Stimulated activated CD8-positive, alpha-beta memory T cell treated with anti-CD3 and anti-CD28 coated beads, Interleukin-4, amount 100 ng/mL, for 1 hour (primary cell): ENCODE measurements around the gene STIMATE.

Experiments used
- DNase-seq, 2 donors: peaks; one replicate each; pipeline ENCODE4 v3.0.0-alpha.2; 2020; ENCODE audit warnings: low read depth in 2 of 2, low spot score in 1 of 2

The STIMATE gene

DNA sequence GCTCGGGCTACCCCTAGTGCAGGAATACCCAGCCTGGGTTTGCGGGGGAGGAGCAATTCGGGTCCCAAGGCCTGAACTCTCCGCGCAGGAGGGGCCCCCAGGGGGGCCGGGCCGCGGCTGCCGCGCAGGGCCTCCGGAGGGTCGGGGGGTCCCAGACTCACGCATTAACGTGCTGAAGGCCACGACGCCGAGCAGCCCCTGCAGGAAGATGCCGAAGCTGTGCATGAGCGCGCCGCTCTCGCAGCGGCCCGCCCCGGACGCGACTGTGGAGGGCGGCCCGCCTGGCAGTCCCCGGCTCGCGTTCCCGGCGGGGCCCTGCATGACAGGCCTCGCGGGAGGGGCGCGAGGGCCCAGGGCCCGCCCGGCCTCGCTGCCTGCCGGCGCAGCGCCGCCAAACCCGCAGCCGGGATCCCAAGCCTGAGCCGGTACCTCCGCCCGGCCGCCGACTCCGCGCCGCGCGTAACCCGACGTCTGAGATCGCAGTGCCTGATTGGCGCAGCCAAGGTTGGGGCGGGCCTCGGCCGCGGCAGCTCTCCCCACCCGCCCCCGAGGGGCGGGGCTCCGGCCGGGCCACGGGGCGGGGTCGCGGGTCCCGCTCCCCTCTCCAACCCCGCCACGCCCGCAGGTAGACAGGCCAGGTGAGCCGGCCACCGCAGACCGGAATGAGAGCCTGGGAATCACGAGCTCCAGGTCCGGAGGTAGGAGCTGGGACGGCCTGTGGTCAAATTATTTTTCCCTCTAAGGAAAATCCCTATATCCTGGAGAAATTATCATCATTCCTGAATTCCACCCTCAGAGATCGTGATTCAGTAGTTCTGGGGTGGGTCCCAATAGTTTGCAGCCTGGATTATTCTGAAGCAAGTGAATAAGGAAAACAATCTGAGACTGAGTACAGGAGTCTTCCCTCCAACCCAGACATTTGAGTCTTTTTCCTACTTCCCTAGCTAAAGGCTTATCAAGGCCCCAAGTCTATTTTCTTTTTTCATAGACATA is at the start of gene STIMATE:
Gene STIMATE (minus strand): TSS at position 419 of the 993 bp plus-strand sequence. CDS start 98 bp downstream, at position 321.
- DNase-seq: peak; percentile 59 to 75

DNA sequence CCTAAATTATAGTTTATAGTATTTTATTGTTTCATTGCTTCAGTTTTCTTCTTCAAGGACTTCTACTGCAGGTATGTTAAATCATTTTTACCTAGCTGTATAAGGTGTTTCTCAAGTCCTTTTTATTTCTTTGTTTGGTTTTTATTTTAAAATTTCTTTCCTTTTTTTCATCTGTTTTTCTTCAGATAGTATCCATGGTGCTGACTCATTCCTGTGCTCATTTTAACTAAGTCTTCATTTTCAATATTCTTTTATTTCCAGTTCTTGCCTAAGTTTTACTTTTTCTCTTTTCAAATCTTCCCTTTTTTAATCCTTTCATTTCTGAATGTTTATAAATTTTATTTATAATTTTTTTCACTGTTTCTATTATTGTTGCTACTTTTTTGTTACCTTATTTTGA is 42.3 kb upstream of the STIMATE start:
- no peak for DNase-seq

DNA sequence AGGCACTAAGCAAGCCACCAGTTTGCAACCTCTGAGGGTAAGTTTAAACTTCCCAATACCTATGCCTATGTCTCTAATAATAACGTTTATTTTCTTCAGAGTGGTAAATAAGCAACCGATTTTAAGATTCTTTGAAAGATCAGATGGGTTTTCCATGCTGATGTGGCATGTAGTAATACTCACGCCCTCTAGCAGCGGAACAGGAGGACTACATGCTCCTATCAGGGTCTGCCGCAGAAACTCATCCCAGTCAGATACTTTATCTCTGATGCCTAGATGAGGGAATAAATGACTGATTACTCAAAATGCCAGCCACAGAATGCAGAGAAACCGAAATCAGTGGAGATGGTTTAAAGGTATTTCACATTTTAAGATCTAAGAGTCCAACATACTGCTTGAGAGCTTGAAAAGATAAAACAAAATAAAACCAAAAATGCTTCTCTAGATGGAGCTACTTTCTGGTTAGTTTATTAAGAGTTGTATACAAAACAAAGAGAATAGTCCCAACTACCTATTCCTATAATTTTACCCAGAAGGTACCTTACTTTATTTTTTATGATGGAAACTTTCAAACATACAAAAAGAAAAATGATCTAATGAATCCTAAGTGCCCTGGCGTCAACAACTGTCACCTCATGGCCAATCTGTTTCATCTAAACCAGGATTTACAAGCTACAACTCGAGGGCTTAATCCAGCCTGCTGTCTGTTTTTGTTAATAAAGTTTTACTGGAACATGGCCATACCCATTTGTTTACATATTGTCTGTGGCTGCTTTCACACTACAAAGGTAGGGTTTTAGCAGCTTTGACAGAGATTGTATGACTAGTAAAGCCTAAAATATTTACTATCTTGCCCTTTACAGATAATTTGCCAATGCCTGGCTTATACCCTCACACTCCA is 37.5 kb upstream of the STIMATE start:
- peak in 1 of 2 donors; percentile 27 for DNase-seq

DNA sequence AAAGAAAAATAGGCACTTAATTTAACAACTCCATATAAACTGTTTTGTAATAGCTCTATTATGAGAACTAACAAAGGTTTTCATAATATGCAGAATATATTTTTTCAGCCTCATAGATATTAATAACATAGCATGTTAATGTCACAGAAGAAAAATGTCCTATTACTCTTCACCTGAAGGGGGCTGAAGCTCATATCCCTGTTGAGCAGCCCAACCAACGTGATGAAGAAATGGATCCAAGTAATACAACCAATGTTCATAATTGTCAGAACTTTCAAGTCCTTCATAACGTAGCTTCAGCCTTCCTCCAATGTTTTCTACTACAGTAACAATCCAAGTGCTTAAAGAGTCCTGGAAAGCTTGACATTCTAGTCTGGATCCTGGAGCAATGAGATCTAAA is 34.5 kb upstream of the STIMATE start:
- DNase-seq: no peak

DNA sequence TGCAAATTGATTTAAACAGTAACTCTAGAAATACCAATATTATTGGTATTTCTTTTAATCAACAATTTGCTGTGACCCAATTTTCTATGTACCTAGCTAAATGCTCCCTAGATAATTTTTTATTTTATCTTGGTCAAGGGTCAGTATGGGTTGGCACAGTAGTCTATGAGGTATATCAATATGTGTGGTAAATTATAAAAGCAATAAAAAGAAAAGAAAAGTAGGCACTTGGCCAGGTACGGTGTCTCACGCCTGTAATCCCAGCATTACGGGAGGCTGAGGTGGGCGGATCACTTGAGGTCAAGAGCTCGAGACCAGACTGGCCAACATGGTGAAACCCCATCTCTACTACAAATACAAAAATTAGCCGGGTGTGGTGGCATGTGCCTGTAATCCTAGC is 34.0 kb upstream of the STIMATE start:
- DNase-seq: no peak

DNA sequence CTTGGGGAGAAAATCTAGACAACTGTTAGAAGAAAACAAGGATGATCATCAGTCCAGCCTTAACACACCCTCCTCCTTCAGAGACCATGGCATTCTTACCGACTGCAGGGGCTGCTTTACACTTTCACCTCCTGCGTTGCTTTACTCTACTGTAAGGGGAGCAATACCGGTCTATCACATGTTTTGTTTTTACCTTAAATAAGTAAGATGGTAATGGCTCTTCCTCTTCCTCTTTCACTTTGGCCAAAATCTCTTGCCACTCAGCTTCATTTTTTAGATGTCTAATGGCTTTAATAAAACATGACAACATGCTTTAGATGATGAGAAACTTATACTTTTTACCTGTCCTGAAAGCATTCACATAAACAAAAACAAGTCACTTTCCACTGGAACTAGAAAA is 33.4 kb upstream of the STIMATE start:
- DNase-seq: no peak

DNA sequence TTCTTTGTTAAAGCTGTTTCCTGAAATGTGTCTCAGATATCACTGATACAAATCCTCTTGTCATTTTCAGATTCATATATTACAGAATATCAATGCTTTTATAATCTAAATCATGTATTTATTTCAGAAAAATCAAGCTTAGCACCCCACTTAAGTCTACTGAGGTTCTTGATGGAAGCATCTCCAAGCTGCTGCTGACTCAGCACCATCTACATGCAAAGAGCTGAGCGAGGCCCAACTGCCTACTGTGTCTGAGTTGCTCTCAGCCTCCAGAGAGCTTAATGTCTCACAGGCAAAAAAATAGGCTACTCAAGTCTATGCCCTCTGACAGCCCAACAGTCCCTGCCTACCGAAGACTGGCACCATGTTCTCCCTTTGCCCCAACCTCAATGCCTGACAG is 29.2 kb upstream of the STIMATE start:
- DNase-seq: no peak

DNA sequence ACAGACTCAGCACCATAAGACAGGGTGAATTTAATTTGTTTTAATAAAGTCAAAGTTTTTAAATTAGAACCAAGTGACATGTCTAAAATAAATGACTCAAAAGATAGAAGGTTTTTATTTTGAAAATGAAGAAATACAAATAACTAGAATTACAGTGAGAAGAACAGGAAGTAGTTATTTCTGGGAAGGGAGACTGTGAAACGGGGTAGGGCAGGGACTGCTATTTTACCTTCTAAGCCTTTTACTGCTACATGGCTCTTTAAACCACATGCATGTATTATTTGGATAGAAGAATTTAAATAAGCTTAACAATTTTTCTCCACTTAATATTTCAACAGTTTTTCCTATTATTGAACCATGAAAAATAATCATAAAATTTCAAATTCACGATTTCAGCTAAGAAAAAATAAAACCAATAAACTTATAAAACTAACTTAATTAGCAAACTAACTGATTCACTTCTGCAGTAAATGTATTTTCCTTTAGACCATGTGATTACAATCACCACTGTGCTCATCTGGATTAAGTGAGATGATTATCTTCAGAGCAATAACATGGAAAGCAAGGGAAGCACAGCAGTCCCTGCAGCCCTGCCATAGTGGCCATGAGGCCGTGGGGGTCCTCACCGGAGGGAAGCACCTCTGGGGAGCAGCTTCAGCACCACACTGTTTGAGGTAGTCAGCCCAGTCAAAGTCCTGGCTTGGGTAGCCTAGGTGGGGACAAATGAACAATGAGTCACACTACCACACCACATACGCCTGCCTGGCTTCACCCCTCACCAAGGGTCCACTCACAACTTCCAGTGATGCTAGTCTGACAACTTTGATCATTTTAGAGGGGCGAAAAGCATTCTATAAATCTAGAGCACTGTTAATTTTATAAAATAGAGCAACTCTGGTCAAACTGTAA is 28.3 kb upstream of the STIMATE start:
- DNase-seq: no peak

DNA sequence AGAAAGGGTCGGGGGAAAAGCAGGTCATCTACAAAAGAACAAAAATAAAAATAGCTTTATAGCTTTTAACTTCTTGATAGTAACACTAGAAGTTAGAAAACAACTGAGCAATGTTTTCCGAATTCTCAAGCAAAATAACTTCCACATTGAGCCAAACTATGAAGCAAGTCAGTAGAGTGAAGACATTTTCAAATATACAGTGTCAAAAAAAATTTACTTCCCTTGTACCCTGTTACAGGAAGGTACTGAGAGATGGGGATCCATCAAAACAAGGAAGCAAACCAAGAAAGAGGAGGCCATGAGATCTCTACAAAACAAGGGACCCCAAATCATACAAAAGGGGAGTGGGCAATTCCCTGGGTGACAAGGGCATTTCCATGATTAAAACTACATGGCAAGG is 26.6 kb upstream of the STIMATE start:
- DNase-seq: no peak

DNA sequence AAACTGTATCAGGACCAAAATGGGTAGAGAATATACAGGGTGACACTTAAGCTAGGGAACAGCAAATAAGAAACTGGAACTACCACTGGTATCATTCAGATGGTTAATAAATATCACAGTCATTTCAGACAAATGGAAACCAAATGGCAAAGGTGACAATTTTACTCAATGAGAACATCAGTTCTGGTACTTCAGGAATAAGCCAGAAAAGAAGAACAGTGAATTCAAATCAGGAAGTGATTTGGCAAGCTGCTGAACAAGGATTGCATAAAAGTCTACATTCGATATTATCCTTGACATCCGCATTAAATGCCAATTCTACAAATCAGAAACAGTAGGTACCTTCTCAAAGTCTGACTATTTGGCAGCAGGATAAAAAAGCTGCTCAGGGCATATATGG is 23.5 kb upstream of the STIMATE start:
- DNase-seq: no peak

DNA sequence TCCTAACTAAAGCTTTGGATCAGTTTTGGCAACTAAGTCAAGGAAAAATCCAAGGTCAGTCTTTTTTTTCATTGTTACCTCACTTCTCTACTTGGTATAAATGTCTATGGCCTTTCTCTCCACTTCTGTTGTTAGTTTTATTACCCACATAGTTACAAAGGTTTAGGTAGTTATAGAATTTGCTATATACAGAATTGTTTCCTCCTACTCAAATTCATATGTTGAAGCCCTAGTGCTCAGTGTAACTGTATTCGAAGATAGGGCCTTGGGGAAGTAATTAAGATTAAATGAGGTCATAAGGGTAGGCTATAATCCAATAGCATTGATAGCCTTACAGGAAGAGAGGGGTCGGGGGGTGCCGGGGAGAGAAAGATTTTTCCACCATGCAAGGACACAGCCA is 19.7 kb upstream of the STIMATE start:
- DNase-seq: no peak

DNA sequence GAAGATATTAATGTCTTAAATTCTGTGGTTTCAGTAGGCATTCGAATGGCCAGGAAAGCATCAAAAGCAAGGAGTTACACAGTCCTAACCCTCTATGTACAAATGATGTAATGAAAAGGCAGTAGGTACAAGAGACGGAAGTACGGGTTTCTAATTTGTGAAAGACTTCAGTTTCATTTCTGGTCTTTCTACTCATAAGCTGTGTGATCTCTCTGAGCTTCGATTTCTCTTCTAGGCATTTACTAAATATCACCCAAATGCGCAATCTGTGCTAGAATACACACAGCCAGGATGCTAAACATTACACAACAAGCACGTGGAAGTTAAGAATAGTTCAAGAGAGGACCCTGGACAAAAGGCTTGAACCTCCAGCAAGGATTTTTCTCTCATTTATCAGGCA is 17.9 kb upstream of the STIMATE start:
- DNase-seq: no peak

DNA sequence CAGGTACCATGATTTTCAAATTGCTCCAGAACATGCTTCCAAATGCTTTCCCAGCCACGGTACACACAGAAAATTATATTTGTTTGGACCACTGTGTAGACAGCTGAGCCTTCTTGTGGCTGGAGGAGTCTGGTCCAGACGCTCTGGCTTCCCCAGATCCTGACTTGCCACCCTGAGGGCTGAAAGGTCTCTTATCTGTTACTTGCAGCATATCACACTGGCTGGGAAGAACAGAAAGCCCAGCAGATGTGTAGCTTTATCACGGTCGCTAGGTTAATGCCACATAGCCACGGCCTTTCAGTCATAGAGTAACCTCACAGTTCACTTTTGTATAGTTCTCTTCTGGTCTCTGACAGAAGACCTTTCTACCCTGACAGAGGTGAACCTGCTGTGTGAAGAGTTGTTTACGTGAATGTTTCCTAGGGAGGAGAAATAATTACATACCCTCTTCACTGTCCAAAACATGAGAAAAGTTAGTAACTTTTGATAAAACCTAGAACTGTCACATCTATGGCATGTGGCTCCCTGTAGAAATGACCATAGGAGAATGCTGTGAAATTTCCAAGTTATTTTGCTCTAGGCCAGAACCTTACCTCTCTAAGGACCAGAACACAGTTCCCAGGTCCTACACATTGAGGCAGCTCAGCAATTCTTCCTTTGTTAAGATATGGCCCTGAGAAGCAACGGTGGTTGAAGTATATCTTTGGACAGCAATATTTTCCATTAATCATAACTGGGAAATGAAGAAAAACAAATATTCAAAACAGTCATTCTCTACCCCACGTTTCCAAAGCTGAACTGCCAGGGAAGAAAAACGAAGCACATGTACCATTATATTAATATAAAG is 15.8 kb upstream of the STIMATE start:
- DNase-seq: no peak

DNA sequence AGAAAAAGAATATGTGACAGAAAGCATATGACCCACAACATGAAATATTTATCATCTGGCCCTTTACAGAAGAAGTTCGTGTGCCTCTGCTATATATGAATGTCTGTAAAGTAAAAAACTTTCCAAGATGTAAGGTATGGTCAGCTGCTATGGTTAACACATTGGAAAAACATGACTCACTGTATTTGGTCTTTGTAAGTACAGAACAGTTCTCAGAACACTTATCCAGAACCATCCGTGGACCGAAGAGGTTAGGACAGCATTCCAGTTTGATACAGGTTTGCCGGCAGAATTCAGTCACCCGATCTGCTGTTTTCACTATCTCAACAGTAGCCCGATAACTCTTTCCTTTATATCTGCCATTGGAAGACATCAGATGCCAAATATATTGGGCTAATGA is 13.5 kb upstream of the STIMATE start:
- no peak for DNase-seq

DNA sequence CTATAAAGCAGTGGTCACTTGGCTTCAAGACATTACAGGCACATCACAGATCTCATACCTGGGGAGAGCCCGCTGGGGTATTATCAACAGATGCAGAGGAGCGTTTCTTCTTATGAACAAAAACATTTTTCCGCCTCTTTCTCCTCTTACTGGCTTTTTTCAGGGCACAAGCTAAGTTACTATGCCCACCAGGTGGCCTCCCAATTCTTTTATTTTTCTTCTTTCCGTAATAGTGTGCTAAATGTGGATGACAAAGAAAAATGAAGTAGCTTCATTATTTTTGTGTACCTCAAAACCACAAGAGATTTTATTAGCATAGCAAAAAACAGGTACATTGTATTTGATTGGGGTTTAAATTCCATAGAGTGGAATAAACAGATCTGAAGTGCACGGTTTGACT is 10.1 kb upstream of the STIMATE start:
- DNase-seq: no peak

DNA sequence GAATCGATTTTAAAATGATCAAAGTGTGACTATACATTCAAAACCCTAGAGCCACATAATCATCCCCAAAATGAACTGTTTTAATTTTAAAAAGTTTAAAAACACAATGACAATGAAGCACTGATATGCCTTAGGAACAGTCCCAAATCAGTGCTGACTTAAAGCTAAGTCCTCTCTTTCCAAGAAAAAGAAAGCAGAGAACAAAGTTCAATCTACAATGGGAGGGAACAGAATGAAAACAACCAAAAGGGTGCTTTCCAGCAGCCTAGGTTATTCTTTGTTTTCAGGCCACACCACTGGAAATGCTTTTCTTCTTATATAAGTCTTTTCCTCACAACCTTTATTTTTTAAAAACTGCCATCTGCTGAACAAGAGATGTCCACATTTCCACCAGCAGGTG is 7.2 kb upstream of the STIMATE start:
- no peak for DNase-seq

DNA sequence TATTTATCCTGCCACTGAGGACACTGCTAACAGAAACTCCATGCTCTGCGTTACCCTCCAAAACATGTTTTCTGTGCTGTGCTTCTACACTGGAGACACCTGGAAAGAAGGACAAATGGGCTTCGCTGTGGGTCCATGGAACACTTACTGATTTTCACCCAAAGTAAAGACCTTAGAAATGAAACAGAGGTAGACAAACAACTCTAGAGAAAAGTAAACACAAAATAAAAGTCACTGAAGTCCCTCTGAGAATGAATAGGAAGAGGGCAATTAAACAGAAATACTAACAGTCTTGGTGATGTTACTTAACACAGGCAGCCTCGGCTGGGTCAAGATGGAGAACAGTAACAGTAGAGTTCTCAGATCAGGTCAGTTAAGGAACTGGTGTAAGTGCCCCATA is 6.7 kb upstream of the STIMATE start:
- DNase-seq: no peak

DNA sequence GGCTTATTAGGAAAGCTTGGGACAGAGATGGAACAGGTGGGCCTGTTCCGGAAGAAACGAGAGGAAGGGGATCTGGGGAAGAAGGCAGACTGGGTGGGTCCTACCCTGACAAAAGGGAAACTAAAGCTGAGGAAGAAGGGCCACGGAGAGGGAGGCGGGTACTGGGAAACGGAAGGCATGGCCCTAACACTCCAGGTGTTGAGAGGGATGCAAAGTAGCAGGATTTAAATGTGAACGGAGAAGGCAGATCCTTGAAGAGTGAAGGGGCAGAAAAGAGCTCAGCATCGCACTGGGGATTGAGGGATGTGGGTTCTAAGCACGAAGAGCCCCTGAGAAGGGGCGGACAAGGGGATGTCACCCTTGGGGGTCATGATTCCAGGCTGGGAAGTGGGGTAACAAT is 735 bp downstream of the STIMATE start:
- DNase-seq: no peak

DNA sequence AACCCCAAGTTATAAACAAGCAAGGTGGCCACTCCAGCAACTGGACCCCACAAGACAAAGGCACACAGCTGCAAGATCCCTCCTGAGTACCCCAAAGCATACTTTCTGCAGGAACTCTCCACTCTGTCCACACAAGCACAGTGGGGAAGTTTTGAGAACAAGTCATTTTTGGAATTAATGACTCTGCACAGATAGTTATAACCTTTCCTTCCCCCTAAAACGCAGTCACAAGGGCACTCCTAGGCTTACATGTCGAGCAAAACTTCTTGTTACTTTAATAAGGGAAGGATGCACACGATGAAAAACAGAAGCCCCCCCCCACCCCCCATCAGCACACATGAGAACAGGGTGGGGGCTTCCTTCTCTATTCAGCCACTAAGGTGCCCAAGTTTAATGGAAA is 1.2 kb downstream of the STIMATE start:
- no peak for DNase-seq

DNA sequence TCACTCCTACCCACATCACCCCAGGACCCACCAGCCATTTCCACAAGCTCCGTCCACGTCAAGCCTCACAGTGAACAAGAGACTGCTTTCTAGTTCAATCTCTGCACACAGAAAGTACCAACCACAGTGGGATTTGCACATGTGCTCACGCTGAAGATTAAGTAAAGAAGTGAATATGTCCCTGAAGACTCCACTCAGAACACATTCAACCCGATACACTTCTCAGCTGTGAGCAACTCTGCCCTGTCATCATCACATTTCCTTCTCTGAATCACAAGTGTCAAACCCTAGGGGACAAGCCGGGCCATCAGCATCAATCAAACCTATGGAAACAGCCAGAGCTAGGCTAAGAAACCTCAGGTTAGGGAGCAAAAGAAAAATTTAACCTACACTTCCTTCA is 1.9 kb downstream of the STIMATE start:
- no peak for DNase-seq
